ENCODE data around the gene ELAPOR1. TPM values are rescaled to one million over a fixed set of nuclear protein-coding genes. Genes with fewer than 3 reads are reported as not detected.

The ELAPOR1 gene, protein sequence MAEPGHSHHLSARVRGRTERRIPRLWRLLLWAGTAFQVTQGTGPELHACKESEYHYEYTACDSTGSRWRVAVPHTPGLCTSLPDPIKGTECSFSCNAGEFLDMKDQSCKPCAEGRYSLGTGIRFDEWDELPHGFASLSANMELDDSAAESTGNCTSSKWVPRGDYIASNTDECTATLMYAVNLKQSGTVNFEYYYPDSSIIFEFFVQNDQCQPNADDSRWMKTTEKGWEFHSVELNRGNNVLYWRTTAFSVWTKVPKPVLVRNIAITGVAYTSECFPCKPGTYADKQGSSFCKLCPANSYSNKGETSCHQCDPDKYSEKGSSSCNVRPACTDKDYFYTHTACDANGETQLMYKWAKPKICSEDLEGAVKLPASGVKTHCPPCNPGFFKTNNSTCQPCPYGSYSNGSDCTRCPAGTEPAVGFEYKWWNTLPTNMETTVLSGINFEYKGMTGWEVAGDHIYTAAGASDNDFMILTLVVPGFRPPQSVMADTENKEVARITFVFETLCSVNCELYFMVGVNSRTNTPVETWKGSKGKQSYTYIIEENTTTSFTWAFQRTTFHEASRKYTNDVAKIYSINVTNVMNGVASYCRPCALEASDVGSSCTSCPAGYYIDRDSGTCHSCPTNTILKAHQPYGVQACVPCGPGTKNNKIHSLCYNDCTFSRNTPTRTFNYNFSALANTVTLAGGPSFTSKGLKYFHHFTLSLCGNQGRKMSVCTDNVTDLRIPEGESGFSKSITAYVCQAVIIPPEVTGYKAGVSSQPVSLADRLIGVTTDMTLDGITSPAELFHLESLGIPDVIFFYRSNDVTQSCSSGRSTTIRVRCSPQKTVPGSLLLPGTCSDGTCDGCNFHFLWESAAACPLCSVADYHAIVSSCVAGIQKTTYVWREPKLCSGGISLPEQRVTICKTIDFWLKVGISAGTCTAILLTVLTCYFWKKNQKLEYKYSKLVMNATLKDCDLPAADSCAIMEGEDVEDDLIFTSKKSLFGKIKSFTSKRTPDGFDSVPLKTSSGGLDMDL
- total RNA-seq (2022) (0.75 and 1.6 TPM in 2 replicates), Bru-seq, nascent RNA (percentile 24 among the genes with signal in this experiment), BruChase-seq, experiment 1, labeled RNA remaining after a 2-hour chase (percentile 21 among the genes with signal in this experiment), BruChase-seq, experiment 2, labeled RNA remaining after a 6-hour chase (percentile 16 among the genes with signal in this experiment)
- long read RNA-seq, partial matches to known transcripts, result 1 of 4 reads
- long read RNA-seq, other reads (novel, unspliced or antisense), result 2 of 4 reads

DNA sequence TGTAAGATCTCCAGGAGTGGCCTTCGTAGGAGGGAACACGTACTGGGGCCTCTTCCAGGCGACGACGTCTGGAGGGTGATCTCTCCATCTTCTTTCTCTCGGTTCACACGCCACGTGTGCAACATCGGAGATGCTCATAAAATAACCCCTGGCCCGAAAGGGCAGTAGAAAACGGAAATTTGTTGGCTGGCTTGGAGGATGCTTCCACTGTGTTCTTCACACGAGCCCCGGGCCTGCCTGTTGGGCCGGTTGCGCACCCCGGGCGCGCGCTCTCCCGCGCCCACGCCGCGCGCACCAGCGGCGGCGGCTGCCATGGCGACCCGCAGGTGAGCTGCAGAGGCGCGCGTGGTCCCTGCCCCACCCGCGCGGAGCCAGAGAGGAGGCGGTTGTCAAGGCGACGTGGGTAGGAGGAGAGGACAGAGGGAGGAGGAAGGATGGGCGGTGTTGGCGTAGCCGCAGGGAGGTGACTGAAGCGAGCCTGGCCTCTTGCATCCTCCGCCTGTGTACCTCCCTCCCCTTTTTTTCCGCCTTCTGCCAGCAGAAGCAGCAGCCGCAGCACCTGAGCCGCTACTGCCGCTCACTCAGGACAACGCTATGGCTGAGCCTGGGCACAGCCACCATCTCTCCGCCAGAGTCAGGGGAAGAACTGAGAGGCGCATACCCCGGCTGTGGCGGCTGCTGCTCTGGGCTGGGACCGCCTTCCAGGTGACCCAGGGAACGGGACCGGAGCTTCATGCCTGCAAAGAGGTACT, at the start of gene ELAPOR1:
TSS of gene ELAPOR1 (plus strand) at position 526 of the 752 bp plus-strand sequence. CDS start at position 595, 69 bp downstream.
- DNase-seq, result no peak
- no peaks in the 10 kb centered on the region for H3K4me1 Mint-ChIP-seq (ENCODE audit: low read depth, unreplicated experiment)
- no peak within 1 kb of the TSS for H3K27ac Mint-ChIP-seq (ENCODE audit: unreplicated experiment)
- Histone ChIP-seq H3K4me1 (no peaks in the 10 kb centered on the region; the same call in 1 of the 2 replicates), H3K36me3 (ENCODE audit: control insufficient read depth, insufficient read depth, low read length) (no peaks in the 10 kb centered on the region), H3K4me3 (ENCODE audit: low read depth, low read length) (peak within 1 kb of the TSS; percentile 18), H3K9me3 (no peaks in the 10 kb centered on the region), H3K27me3 (replicated peaks; ENCODE audit: control insufficient read depth, insufficient read depth, low read length) (no peaks in the 10 kb centered on the region)
- peaks cover 14% of the 10 kb centered on the region for H3K36me3 Mint-ChIP-seq (ENCODE audit: insufficient read depth, unreplicated experiment)
- H3K4me3 Mint-ChIP-seq (ENCODE audit: unreplicated experiment), result no peak within 1 kb of the TSS
- H3K27me3 Mint-ChIP-seq (ENCODE audit: insufficient read depth, unreplicated experiment), result no peaks in the 10 kb centered on the region
- TF ChIP-seq, protein P1, sequence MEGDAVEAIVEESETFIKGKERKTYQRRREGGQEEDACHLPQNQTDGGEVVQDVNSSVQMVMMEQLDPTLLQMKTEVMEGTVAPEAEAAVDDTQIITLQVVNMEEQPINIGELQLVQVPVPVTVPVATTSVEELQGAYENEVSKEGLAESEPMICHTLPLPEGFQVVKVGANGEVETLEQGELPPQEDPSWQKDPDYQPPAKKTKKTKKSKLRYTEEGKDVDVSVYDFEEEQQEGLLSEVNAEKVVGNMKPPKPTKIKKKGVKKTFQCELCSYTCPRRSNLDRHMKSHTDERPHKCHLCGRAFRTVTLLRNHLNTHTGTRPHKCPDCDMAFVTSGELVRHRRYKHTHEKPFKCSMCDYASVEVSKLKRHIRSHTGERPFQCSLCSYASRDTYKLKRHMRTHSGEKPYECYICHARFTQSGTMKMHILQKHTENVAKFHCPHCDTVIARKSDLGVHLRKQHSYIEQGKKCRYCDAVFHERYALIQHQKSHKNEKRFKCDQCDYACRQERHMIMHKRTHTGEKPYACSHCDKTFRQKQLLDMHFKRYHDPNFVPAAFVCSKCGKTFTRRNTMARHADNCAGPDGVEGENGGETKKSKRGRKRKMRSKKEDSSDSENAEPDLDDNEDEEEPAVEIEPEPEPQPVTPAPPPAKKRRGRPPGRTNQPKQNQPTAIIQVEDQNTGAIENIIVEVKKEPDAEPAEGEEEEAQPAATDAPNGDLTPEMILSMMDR (IDR thresholded peaks at IDR 0.05; ENCODE audit: insufficient read depth in 1 of 2, low read depth in 1 of 2, low read length in 1 of 2, severe bottlenecking in 1 of 2, unreplicated experiment in 1 of 2), result no peak
- no peaks in the 10 kb centered on the region for H3K9me3 Mint-ChIP-seq (ENCODE audit: unreplicated experiment)
- intact Hi-C loops (cut with micrococcal nuclease; ENCODE audit: unreplicated experiment), result loop anchor here (2.0 kb wide), 1 partner anchor 25 kb away; no protein-coding TSS in a partner anchor
- CTCF ChIA-PET, result interaction anchor here (2.4 kb wide), 1 partner anchor 67 kb away, joined by 7 read pairs; no protein-coding TSS in a partner anchor
- POLR2A ChIA-PET, result no interaction called here
- no TSS peak for BruUV-seq (replicated peaks)

DNA sequence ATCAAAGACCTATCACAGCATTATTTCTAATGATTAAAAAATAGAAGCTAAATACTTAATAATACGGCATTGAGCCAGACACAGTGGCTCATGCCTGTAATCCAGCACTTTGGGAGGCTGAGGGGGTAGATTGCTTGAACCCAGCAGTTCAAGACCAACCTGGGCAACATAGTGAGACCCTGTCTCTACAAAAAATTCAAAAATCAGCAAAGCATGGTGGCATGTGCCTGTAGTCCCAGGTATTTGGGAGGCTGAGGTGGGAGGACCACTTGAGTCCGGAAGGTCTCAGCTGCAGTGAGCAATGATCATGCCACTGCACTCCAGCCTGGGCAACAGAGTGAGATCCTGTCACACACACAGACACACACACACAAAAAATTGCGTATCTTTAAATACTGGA, 48.8 kb upstream of the ELAPOR1 start:
- Histone ChIP-seq H3K27me3 (replicated peaks; ENCODE audit: control insufficient read depth, insufficient read depth, low read length) (no peaks in the 10 kb centered on the region), H3K4me3 (ENCODE audit: low read depth, low read length) (no peak overlapping the region), H3K4me1 (no peaks in the 10 kb centered on the region), H3K36me3 (ENCODE audit: control insufficient read depth, insufficient read depth, low read length) (no peaks in the 10 kb centered on the region), H3K9me3 (no peaks in the 10 kb centered on the region)
- H3K27ac Mint-ChIP-seq (ENCODE audit: unreplicated experiment), result no peak overlapping the region
- BruUV-seq (replicated peaks), result no TSS peak
- intact Hi-C loops (cut with micrococcal nuclease; ENCODE audit: unreplicated experiment), result no loop called here
- H3K27me3 Mint-ChIP-seq (ENCODE audit: insufficient read depth, unreplicated experiment), result no peaks in the 10 kb centered on the region
- H3K4me1 Mint-ChIP-seq (ENCODE audit: low read depth, unreplicated experiment), result no peaks in the 10 kb centered on the region
- TF ChIP-seq, protein P1 (IDR thresholded peaks at IDR 0.05; ENCODE audit: insufficient read depth in 1 of 2, low read depth in 1 of 2, low read length in 1 of 2, severe bottlenecking in 1 of 2, unreplicated experiment in 1 of 2), result no peak
- peaks cover 7% of the 10 kb centered on the region for H3K36me3 Mint-ChIP-seq (ENCODE audit: insufficient read depth, unreplicated experiment)
- no peak for DNase-seq
- ChIA-PET POLR2A (no interaction called here), CTCF (no interaction called here)
- H3K4me3 Mint-ChIP-seq (ENCODE audit: unreplicated experiment), result no peak overlapping the region
- H3K9me3 Mint-ChIP-seq (ENCODE audit: unreplicated experiment), result no peaks in the 10 kb centered on the region
